T-helper 17 cell (primary cell): ENCODE measurements around the gene LMX1B. TPM values are rescaled to one million over a fixed set of nuclear protein-coding genes. Genes with fewer than 3 reads are reported as not detected.

ENCODE experiments used
- ATAC-seq: fragments of 150-1000 bp; cut with Tn5 transposase; 2 replicates; pipeline ENCODE4 v1.10.0; 2021; ENCODE audit warnings: mild to moderate bottlenecking, moderate library complexity
- DNase-seq, 3 donors: peaks; one replicate each; pipeline versions ENCODE4 v3.0.0 to v3.0.0-alpha.2; 2020 to 2021
- H3K9me3 ChIP-seq: one replicate; pipeline ENCODE4 v1.7.0; 2013; ENCODE audit warnings: low read length, mild to moderate bottlenecking; ENCODE audit not compliant: control insufficient read depth, poor library complexity, severe bottlenecking
- H3K27ac Mint-ChIP-seq: one replicate; pipeline ENCODE4 v1.8.0; 2022; ENCODE audit warnings: mild to moderate bottlenecking, moderate library complexity, mixed read lengths
- H3K27me3 Mint-ChIP-seq: one replicate; pipeline ENCODE4 v1.8.0; 2022; ENCODE audit warnings: mixed read lengths
- H3K36me3 Mint-ChIP-seq: one replicate; pipeline ENCODE4 v1.8.0; 2022; ENCODE audit warnings: low read depth, mixed read lengths
- H3K4me1 Mint-ChIP-seq: one replicate; pipeline ENCODE4 v1.8.0; 2022; ENCODE audit warnings: mild to moderate bottlenecking, mixed read lengths
- H3K4me3 Mint-ChIP-seq: one replicate; pipeline ENCODE4 v1.8.0; 2022; ENCODE audit warnings: mild to moderate bottlenecking, moderate library complexity, mixed read lengths
- total RNA-seq, 4 donors: library from RNA in 2 of 4; stranded (reverse) in 2 of 4; gene quantifications; one replicate each; pipeline ENCODE4 v1.2.3 and lab custom pipeline; 2022 to 2026

Gene LMX1B
- total RNA-seq, 2 donors from 2014 or later: not detected

DNA sequence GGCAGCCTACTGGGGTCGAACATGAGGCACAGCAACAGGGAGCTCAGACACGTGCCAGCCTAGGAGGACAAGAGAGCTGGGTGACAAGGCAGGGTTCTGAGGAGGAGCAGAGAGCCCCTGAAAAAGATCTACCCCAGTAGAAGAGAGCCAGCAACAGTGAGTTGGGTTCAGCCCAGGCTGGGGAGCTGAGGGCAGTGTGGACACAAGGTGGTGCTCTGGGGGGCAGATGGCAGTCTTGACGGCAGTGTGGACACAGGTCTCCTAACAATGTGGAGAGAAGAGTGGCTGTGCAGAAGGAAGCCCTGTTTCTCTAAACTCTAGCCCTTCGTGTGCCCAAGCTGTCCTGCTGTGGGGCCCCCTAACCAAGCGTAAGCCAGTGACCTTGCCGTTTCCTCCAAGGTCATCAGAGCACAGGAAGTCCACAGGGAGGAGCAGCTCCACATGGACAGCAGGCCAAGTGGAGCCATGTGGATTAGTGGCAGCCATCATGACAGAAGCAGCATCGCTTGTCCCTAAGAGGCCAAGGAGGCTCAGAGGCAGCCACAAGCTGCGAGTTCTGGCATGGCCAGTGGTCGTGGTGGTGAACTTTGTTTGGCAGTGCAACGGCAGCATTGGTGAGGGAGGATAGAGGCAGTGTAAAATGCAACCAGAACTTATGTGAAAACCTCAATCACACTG is 25.1 kb upstream of the LMX1B start:
- H3K27me3 Mint-ChIP-seq: peaks cover 78% of the 10 kb centered on the region
- ATAC-seq: no peak
- no peak overlapping the region for H3K27ac Mint-ChIP-seq
- no peak for DNase-seq
- H3K4me3 Mint-ChIP-seq: no peak overlapping the region
- no peaks in the 10 kb centered on the region for H3K9me3 ChIP-seq
- H3K4me1 Mint-ChIP-seq: no peaks in the 10 kb centered on the region
- peaks cover 8% of the 10 kb centered on the region for H3K36me3 Mint-ChIP-seq

DNA sequence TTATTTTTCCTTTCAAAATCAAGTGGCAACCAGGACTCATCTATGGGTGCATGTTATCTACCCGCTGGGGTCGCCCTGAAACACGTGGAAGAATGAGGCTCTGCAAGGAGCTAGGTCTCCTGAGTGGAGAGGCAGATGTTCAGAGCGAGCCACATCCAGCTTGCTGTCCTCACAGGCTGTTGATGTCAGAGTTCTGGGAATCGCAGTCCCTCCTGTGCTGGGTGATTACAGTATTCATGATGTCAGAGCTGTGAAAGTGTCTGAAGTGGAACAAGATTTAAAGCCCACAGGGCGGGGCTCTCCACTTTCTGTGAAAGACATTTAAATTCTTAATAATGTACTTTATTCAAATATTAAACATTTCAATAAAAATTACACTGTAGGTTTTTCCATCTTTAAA is 24.4 kb upstream of the LMX1B start:
- Mint-ChIP-seq H3K4me1 (no peaks in the 10 kb centered on the region), H3K4me3 (no peak overlapping the region), H3K27me3 (peaks cover 80% of the 10 kb centered on the region), H3K27ac (no peak overlapping the region), H3K36me3 (peaks cover 8% of the 10 kb centered on the region)
- ATAC-seq (no peak), DNase-seq (no peak)
- no peaks in the 10 kb centered on the region for H3K9me3 ChIP-seq

DNA sequence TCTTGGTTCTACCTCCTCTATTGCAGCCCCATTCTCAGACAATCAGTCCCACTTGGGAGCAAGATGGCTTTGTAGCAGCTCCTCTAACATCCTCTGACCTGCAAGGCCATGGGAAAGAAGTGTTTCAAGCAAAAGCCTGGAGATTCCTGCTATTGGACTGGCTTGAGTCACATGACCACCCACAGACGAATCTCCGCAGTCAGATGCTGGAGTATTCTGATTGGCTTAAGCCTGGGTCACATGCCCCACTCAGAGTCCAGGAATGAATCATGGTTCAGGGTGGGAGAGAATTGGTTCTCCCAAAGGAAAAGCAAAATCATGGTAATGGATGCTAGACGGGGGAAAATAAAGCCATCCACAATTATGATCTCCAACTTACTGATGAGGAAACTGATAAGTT is 22.6 kb upstream of the LMX1B start:
- H3K9me3 ChIP-seq: no peaks in the 10 kb centered on the region
- ATAC-seq (no peak), DNase-seq (no peak)
- Mint-ChIP-seq H3K4me1 (no peaks in the 10 kb centered on the region), H3K4me3 (no peak overlapping the region), H3K36me3 (peaks cover 2% of the 10 kb centered on the region), H3K27ac (no peak overlapping the region), H3K27me3 (peaks cover 73% of the 10 kb centered on the region)

DNA sequence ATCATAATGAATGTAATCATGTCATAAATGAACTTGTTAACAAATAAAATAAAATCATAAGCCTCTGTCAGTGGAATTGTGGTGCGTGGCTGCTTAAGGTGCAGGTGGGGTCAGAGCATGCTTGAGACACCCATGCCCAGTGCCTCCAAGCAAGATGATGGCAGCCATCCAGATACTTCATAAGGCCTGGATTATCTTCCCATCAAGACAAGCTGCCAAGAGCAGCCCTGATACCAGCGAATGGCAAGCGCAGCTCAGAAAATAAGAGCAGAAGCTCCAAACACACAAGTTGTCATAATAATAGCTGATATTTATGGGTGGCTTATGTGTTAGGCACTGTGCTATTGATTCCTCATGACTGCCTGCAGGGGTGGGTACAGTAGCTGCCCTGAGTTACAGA is 21.8 kb upstream of the LMX1B start:
- no peak for DNase-seq
- H3K9me3 ChIP-seq: no peaks in the 10 kb centered on the region
- Mint-ChIP-seq H3K36me3 (peaks cover 2% of the 10 kb centered on the region), H3K27me3 (peaks cover 65% of the 10 kb centered on the region), H3K4me1 (no peaks in the 10 kb centered on the region), H3K4me3 (no peak overlapping the region), H3K27ac (no peak overlapping the region)
- ATAC-seq: no peak

DNA sequence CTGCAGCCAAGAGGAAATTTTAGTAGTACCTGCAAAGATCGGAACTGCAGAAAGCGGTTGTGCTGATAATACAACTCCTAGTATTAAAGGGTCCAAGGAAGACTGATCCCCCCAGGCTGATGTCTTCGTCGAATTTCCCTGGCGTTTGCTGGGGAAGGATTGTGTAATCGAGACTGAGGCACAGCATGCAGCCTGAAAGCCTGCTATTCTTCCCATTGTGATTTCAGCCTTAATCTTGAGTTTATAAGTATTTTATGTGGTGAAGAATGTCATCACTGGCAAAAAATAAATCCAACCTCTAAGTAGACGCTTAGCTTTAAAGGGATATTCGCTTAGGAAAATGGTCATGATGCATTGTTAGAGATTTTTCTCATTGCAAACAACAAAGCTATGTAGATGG is 21.3 kb upstream of the LMX1B start:
- Mint-ChIP-seq H3K27me3 (peaks cover 64% of the 10 kb centered on the region), H3K4me3 (no peak overlapping the region), H3K27ac (no peak overlapping the region), H3K36me3 (peaks cover 3% of the 10 kb centered on the region), H3K4me1 (no peaks in the 10 kb centered on the region)
- ATAC-seq (no peak), DNase-seq (no peak)
- H3K9me3 ChIP-seq: no peaks in the 10 kb centered on the region

DNA sequence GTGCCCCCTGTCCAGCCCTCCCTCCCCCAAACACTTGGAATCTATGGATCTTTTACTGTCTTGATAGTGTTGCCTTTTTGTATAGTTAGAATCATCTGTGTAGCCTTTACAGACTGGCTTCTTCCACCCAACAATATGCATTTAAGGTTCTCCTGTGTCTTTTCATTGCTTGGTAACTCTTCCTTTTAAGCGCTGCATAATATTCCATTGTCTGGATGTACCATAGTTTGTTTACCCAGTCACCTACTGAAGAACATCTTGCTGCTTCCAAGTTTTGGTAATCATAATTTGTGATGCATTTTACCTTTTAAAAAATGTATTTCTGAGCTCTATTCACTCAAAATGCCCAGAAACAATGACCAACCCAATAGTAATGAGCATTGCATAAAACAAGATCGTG is 17.7 kb upstream of the LMX1B start:
- H3K9me3 ChIP-seq: no peaks in the 10 kb centered on the region
- no peaks in the 10 kb centered on the region for H3K4me1 Mint-ChIP-seq
- ATAC-seq (no peak), DNase-seq (no peak)
- no peak overlapping the region for H3K4me3 Mint-ChIP-seq
- H3K36me3 Mint-ChIP-seq: peaks cover 2% of the 10 kb centered on the region
- H3K27ac Mint-ChIP-seq: no peak overlapping the region
- H3K27me3 Mint-ChIP-seq: peaks cover 68% of the 10 kb centered on the region

DNA sequence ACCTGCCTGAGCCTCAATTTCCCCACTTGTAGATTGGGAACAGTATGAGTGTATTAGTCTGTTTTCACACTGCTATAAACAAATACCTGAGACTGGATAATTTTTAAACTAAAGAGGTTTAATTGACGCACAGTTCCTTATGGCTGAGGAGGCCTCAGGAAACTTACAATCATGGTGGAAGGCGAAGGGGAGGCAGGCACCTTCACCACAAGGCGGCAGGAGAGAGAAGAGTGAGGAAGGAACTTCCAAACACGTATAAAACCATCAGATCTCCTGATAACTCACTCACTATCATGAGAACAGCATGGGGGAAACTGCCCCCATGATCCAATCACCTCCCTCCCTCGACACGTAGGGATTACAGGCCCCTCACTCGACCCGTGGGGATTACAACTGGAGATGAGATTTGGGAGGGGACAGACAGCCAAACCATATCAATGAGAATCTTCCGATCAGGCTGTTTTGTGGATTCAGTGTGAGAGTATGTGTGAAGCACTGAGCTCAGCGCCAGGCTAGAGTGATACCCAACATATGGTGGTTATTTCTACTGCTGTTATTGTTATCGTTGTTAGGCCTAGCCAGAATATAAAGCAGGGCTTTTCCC is 14.6 kb upstream of the LMX1B start:
- ATAC-seq (no peak), DNase-seq (no peak)
- no peaks in the 10 kb centered on the region for H3K9me3 ChIP-seq
- no peaks in the 10 kb centered on the region for H3K4me1 Mint-ChIP-seq
- no peak overlapping the region for H3K27ac Mint-ChIP-seq
- peaks cover 5% of the 10 kb centered on the region for H3K36me3 Mint-ChIP-seq
- peaks cover 59% of the 10 kb centered on the region for H3K27me3 Mint-ChIP-seq
- no peak overlapping the region for H3K4me3 Mint-ChIP-seq

DNA sequence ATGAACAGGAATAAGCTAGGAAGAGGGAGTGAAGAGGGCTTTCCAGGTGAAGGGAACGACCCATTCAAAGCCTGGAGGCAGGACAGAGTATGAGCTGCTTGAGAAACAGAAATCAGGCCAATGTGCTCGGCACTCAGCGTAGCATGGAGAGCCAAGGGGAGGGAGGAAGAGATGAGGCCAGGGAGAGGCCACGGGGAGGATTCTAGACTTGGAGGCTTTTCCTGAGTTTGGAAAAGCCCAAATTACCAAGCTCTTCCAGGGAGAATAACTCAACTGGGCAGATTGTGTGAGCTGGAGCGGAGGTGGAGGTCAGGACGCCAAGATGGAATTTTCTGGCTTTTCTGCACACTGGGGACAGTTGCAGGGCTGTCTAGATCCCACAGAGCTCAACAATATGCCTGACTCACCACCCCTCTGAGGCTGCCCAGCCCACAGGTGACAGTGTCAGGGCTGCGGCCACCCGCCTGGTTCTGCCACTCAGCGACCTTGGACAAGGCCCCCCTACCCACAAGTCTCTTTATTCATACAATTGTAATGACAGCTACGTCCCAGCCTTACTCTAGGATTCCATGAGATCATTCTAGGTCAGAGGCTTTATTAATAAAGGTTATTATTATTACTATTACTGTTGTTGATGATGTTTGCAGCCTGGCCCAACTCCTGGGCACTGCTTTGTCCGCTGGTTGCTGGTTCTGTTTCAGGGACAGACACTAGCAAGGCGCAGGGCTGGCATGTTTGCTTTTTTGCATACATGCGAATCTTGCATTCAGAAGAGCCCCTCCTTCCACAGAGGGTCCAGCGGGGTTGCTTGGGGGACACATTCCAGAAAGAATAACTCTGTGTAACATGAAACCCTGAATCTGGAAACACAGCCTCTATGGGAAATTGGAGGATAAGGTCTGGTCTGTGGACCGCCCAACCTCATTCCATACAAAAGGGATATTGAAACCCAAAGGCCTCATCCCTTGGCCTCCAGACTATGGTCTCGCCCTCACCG is 9.4 kb upstream of the LMX1B start:
- no peaks in the 10 kb centered on the region for H3K9me3 ChIP-seq
- H3K4me3 Mint-ChIP-seq: no peak overlapping the region
- no peak overlapping the region for H3K27ac Mint-ChIP-seq
- DNase-seq (no peak), ATAC-seq (no peak)
- peaks cover 78% of the 10 kb centered on the region for H3K27me3 Mint-ChIP-seq
- peaks cover 3% of the 10 kb centered on the region for H3K36me3 Mint-ChIP-seq
- no peaks in the 10 kb centered on the region for H3K4me1 Mint-ChIP-seq

DNA sequence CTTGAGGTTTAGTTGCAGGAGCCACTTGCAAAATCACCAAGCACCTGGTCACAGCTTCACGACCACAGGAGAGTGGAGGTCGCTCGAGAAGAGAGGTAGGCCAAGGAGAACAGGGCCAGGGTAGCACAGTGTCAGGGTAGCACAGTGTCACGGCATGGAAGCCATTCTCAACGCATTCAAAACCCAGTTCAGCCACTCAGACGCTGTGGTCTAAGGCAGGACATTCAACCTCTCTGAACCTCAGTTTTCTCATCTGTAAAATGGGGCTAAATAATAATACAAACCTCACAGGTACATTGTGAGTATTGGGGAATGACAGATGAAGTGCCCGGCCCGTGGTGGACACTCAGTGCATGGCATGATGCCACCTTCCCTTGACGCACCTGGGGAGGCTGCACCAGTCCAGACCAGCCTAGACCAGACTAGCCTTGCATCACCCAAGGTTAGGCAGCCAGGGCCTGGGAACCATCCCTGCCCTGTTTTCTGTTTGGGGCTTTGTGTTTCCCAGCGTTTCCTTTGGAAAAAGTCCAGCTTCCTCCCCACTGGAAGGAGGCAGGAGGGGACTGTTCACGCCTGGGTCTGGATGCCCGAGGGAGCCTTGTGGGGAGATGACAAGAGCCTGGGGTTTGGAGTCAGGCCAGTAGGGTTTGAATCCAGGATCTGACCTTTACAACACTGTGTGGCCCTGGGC is 7.8 kb upstream of the LMX1B start:
- Mint-ChIP-seq H3K4me3 (no peak overlapping the region), H3K27ac (no peak overlapping the region), H3K4me1 (peaks cover 3% of the 10 kb centered on the region), H3K27me3 (peaks cover 75% of the 10 kb centered on the region), H3K36me3 (peaks cover 3% of the 10 kb centered on the region)
- DNase-seq (no peak), ATAC-seq (no peak)
- no peaks in the 10 kb centered on the region for H3K9me3 ChIP-seq

DNA sequence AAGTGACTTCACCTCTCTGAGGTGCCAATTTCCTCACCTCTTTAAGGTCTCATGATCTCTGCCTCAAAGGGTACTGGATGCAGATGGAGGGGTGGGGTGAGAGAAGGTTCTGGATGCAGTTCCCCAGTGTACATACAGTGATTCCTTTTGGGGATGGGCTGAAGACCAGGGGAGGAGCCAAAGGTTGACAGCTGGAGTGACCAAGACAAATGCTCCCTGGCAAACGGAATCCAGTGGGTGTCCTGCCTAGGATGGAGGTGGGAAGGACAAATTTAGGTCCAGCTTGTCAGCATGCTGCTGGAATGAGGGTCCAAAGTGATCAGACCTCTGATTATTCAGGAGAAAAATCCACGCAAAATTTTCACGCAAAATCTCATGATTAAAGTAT is 7.3 kb upstream of the LMX1B start:
- Mint-ChIP-seq H3K27me3 (peaks cover 75% of the 10 kb centered on the region), H3K27ac (no peak overlapping the region), H3K4me1 (peaks cover 8% of the 10 kb centered on the region), H3K4me3 (no peak overlapping the region), H3K36me3 (peaks cover 3% of the 10 kb centered on the region)
- DNase-seq (no peak), ATAC-seq (no peak)
- H3K9me3 ChIP-seq: no peaks in the 10 kb centered on the region

DNA sequence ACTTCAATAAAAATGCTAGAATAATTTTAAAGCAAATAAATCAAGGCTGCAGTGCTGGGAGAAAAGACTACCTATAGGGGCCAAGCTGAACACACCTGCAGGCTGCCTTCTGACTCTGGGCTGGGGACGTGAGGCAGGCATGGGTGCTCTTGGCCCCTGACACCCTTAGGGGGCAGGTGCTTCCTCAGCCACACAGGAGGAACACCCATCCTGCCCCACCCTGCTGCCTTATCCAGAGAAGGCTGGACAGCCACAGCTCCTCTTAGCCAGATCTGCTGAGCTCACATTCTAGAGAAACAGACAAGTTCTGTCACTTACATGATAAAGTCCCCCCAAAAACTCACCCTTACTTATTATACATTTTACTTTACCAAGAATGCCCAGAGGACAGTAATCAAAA is 6.6 kb upstream of the LMX1B start:
- Mint-ChIP-seq H3K36me3 (peaks cover 6% of the 10 kb centered on the region), H3K27me3 (peaks cover 78% of the 10 kb centered on the region), H3K4me3 (no peak overlapping the region), H3K4me1 (peaks cover 12% of the 10 kb centered on the region), H3K27ac (no peak overlapping the region)
- DNase-seq (no peak), ATAC-seq (no peak)
- H3K9me3 ChIP-seq: no peaks in the 10 kb centered on the region

DNA sequence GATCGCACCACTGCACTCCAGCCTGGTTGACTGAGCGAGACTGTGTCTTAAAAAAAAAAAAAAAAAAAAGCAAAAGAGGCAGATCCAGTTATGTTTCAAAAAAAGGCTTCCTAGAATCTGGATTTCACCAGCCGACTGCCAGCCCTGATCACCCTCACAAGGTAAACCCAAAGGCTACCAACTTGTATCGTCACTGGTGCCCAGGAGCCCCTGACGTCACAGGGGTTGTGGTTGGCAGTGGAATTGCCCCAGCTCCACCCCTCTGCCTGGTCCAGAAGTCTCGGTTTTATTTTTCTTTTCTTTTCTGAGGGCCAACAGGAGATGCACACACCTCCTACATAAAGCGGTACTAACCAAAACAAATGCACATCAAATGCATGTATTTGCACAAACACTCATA is 6.0 kb upstream of the LMX1B start:
- peaks cover 80% of the 10 kb centered on the region for H3K27me3 Mint-ChIP-seq
- H3K27ac Mint-ChIP-seq: no peak overlapping the region
- ATAC-seq (no peak), DNase-seq (no peak)
- no peaks in the 10 kb centered on the region for H3K9me3 ChIP-seq
- peaks cover 13% of the 10 kb centered on the region for H3K4me1 Mint-ChIP-seq
- H3K4me3 Mint-ChIP-seq: no peak overlapping the region
- peaks cover 6% of the 10 kb centered on the region for H3K36me3 Mint-ChIP-seq

DNA sequence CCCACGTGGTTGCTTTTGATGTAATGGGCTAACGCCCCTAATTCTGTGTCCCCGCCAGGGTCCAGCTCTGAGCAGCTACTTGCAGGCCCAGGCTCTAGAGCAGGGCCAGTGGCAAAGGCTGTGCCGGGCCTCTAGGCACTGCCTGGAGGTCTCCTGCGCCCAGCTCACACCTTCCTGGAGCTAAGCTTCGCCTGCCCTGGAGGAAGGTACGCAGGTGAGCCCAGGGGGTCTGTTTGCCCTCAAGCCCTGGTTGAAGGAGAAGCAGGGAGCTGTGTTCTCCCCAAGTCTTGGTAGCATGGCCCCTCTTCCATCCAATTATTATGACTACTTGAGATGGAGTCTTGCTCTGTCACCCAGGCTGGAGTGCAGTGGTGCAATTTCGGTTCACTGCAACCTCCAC is 5.2 kb upstream of the LMX1B start:
- peaks cover 6% of the 10 kb centered on the region for H3K36me3 Mint-ChIP-seq
- no peak overlapping the region for H3K27ac Mint-ChIP-seq
- DNase-seq (no peak), ATAC-seq (no peak)
- H3K27me3 Mint-ChIP-seq: peaks cover 79% of the 10 kb centered on the region
- H3K4me3 Mint-ChIP-seq: no peak overlapping the region
- H3K4me1 Mint-ChIP-seq: peaks cover 16% of the 10 kb centered on the region
- no peaks in the 10 kb centered on the region for H3K9me3 ChIP-seq
